Measurements from ENCODE around the gene ENTREP1.

Gene ENTREP1

GRCh38 chr9:69325409-69326212 is 596 bp downstream of the ENTREP1 start:
- no peaks in the 10 kb centered on the region for H3K9me3 Mint-ChIP-seq
- TF ChIP-seq, protein P1, sequence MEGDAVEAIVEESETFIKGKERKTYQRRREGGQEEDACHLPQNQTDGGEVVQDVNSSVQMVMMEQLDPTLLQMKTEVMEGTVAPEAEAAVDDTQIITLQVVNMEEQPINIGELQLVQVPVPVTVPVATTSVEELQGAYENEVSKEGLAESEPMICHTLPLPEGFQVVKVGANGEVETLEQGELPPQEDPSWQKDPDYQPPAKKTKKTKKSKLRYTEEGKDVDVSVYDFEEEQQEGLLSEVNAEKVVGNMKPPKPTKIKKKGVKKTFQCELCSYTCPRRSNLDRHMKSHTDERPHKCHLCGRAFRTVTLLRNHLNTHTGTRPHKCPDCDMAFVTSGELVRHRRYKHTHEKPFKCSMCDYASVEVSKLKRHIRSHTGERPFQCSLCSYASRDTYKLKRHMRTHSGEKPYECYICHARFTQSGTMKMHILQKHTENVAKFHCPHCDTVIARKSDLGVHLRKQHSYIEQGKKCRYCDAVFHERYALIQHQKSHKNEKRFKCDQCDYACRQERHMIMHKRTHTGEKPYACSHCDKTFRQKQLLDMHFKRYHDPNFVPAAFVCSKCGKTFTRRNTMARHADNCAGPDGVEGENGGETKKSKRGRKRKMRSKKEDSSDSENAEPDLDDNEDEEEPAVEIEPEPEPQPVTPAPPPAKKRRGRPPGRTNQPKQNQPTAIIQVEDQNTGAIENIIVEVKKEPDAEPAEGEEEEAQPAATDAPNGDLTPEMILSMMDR (IDR thresholded peaks at IDR 0.05) = no peak
- no peak overlapping the region for H3K27ac Mint-ChIP-seq
- peaks cover 68% of the 10 kb centered on the region for H3K27me3 Mint-ChIP-seq (ENCODE audit: low read depth, poor library complexity)
- peaks cover 6% of the 10 kb centered on the region for H3K4me1 Mint-ChIP-seq
- H3K36me3 Mint-ChIP-seq (ENCODE audit: low read depth) = no peaks in the 10 kb centered on the region
- DNase-seq = peak; percentile 56
- H3K4me3 Mint-ChIP-seq = peak overlapping the region; percentile 84

GRCh38 chr9:69326261-69326660 is 1.2 kb downstream of the ENTREP1 start:
- TF ChIP-seq, protein P1 (IDR thresholded peaks at IDR 0.05) = no peak
- H3K36me3 Mint-ChIP-seq (ENCODE audit: low read depth) = no peaks in the 10 kb centered on the region

DNA sequence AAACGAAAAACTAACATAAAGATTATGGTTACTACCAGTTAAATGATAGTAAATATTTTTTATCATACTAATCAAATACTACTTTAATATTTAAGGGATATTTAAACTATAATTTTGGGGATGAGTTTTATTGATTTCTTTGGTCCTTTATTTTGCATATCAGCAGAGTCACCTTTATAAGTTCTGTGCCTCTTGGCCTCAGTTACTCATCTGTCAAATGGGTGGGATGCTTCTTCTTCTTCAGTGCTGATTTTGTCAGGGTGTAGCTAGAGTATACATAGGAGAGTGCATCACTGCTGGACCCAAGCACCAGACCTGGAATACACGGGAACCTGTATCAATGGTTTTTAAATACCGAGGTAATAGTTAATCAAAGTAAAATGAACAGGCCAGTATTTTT is 5.6 kb downstream of the ENTREP1 start:
- H3K4me3 Mint-ChIP-seq = no peak overlapping the region
- no peaks in the 10 kb centered on the region for H3K9me3 Mint-ChIP-seq
- TF ChIP-seq, protein P1 (IDR thresholded peaks at IDR 0.05) = no peak
- peaks cover 32% of the 10 kb centered on the region for H3K27me3 Mint-ChIP-seq (ENCODE audit: low read depth, poor library complexity)
- no peak overlapping the region for H3K27ac Mint-ChIP-seq
- H3K4me1 Mint-ChIP-seq = peaks cover 5% of the 10 kb centered on the region
- DNase-seq = no peak
- H3K36me3 Mint-ChIP-seq (ENCODE audit: low read depth) = no peaks in the 10 kb centered on the region

More at GRCh38 chr9:69326261-69326660, 1.2 kb downstream of the ENTREP1 start:
- H3K4me1 Mint-ChIP-seq = peaks cover 6% of the 10 kb centered on the region
- H3K9me3 Mint-ChIP-seq = no peaks in the 10 kb centered on the region
- H3K27ac Mint-ChIP-seq = no peak overlapping the region
- H3K27me3 Mint-ChIP-seq (ENCODE audit: low read depth, poor library complexity) = peaks cover 62% of the 10 kb centered on the region
- peak overlapping the region; percentile 84 for H3K4me3 Mint-ChIP-seq
- no peak for DNase-seq

DNA sequence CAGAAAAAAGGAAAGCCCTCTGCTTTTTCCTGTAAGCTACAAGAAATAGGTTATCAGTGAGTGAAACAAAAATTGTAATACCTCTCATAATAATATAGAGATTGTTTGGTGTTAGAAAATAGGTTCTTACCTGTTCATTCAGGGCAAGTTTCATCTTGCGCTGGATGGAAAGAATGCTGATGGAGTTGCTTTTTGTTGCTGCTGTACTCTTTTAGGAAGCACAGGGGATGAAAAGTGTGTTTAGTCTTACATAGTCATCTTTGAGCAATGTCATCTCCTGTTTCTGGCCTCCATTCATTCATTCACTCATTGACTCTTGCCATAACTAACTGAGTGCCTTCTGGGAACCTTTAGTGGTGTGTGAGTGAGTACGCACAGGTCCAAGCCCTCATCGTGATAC is 6.4 kb downstream of the ENTREP1 start:
- H3K27ac Mint-ChIP-seq = no peak overlapping the region
- DNase-seq = no peak
- TF ChIP-seq, protein P1 (IDR thresholded peaks at IDR 0.05) = no peak
- H3K36me3 Mint-ChIP-seq (ENCODE audit: low read depth) = no peaks in the 10 kb centered on the region
- H3K9me3 Mint-ChIP-seq = no peaks in the 10 kb centered on the region
- H3K27me3 Mint-ChIP-seq (ENCODE audit: low read depth, poor library complexity) = peaks cover 24% of the 10 kb centered on the region
- H3K4me1 Mint-ChIP-seq = no peaks in the 10 kb centered on the region
- H3K4me3 Mint-ChIP-seq = no peak overlapping the region

GRCh38 chr9:69332067-69332685 is 7.2 kb downstream of the ENTREP1 start:
- H3K9me3 Mint-ChIP-seq = no peaks in the 10 kb centered on the region
- DNase-seq = no peak
- H3K4me1 Mint-ChIP-seq = no peaks in the 10 kb centered on the region
- TF ChIP-seq, protein P1 (IDR thresholded peaks at IDR 0.05) = no peak
- no peaks in the 10 kb centered on the region for H3K36me3 Mint-ChIP-seq (ENCODE audit: low read depth)
- peaks cover 16% of the 10 kb centered on the region for H3K27me3 Mint-ChIP-seq (ENCODE audit: low read depth, poor library complexity)
- H3K4me3 Mint-ChIP-seq = no peak overlapping the region
- no peak overlapping the region for H3K27ac Mint-ChIP-seq
